GM18951 (cell line): ENCODE results near the gene TBRG4.

Experiments
- POLR2A ChIP-seq: IDR thresholded peaks from 4 replicates; pipeline ENCODE4 v1.6.1; 2011; ENCODE audit warnings: mild to moderate bottlenecking; ENCODE audit not compliant: insufficient read length, insufficient read depth; ENCODE audit errors: extremely low read depth
- in situ Hi-C: fragments of 300-500 bp; cut with MboI; formaldehyde crosslinking; loops from one replicate; pipeline ENCODE4 v1.12.0; 2022; ENCODE audit warnings: low sequenced_read_pairs, mixed read lengths, inconsistent platforms; ENCODE audit not compliant: unreplicated experiment

Gene TBRG4

GRCh38 chr7:45055016-45055415 lies 56.5 kb downstream of the TBRG4 start:
- no peak for TF ChIP-seq POLR2A
- in situ Hi-C loops, result no loop called here

GRCh38 chr7:45054442-45054841 lies 57.1 kb downstream of the TBRG4 start:
- TF ChIP-seq POLR2A, result no peak
- in situ Hi-C loops, result no loop called here

- TF ChIP-seq POLR2A, result no peak
- in situ Hi-C loops, result no loop called here
Observed at GRCh38 chr7:45053941-45054340, 57.6 kb downstream of the TBRG4 start.

DNA sequence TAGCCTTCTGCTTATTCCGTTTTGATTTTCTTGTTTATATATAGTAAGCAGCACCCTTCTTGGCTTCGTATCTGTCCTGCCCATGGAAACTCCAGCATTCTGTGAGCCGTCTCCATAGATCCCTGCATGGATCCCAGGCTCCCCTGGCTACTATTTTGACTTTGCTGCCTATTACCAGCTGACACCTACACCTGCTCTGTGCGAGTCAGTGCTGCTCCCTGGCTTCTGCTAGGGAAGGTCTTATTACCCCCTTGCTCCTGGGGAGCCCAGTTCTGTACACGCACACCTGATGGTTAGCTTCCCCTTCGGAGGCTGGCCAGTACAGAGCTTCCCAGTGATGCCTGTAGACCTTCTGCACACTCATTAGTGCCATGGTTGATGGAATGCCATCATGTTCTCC lies 58.1 kb downstream of the TBRG4 start:
- in situ Hi-C loops, result no loop called here
- TF ChIP-seq POLR2A, result no peak

DNA sequence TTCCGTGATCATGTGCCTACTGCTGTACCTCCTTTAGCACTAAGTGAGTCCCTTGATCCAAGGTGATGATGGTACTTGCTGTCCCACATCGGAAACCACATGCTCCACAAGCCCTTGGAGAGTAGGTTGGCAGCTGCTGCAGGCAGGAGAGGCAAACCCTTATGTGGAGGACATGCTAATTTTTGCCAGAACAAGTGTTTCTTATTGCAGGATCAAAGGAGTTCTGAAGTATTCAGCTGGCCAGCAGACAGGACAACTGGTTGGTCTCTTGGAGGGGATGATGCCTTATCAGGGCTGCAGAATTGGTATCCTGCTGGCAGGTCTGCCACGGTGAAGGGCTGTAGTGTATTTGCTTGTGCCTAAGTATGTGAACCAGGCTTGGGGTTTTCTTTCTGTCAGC lies 59.5 kb downstream of the TBRG4 start:
- in situ Hi-C loops, result no loop called here
- no peak for TF ChIP-seq POLR2A

DNA sequence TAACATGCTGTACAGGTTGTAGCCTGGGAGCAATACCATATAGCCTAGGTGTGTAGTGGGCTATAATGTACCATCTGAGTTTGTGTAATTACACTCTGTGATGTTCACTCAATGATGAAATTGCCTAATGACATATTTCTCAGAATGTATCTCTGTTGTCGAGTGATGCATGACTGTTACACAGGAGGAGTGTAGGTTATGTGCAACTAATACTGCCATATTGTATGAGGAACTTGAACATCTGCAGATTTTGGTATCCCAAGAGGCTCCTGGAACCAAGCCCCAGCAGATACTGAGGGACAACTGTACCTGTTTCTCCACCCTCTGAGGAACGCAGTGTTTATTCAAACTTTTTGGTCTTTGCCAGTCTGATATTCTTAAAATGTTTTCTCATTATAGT lies 61.3 kb downstream of the TBRG4 start:
- in situ Hi-C loops, result no loop called here
- TF ChIP-seq POLR2A, result no peak
